ENCODE results near the gene GIPC1. TPM values are rescaled to one million over a fixed set of nuclear protein-coding genes. Genes with fewer than 3 reads are reported as not detected.

GIPC1 gene
- polyA plus RNA-seq, 1 of the 3 experiments (the other 2 are of a cell fraction), result 144 TPM

DNA sequence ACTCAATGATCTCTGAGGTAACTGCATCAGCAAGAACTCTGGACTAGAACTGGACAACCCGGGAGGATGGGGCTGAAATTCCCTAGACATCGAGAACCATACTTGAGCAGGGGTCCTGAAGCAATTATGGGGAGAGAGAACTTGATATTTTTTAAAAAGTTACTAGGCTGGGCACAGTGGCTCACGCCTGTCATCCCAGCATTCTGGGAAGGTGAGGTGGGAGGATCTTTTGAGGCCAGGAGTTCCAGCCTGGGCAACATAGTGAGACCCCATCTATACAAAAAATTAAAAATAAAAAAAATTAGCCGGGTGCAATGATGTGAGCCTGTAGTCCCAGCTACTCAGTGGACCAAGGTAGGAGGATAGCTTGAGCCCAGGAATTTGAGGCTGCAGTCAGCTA is 24.6 kb upstream of the GIPC1 start:
- Histone ChIP-seq H3K79me2 (ENCODE audit: insufficient read depth) (peaks cover 26% of the 10 kb centered on the region), H3K27ac (ENCODE audit: low read depth in 2 of 2, low read length in 1 of 2) (peak overlapping the region in 1 of 2 experiments; percentile 95; a peak in 2 of 4 replicates), H3K9ac (peak overlapping the region; percentile 52), H3K36me3 (replicated peaks in 1 of 2; ENCODE audit: control insufficient read depth in 1 of 2, insufficient read depth in 2 of 2, low read length in 1 of 2) (peaks cover 8 to 11% of the 10 kb centered on the region in 2 experiments), H2AFZ (ENCODE audit: low read depth) (no peak overlapping the region), H3K4me1 (ENCODE audit: control insufficient read depth in 1 of 2, insufficient read depth in 2 of 2, low read depth in 1 of 2, low read length in 1 of 2) (peaks cover 19 to 36% of the 10 kb centered on the region in 2 experiments; a peak in 3 of 4 replicates), H3K4me3 (ENCODE audit: low read depth in 2 of 2, low read length in 1 of 2) (no peak overlapping the region), H4K20me1 (ENCODE audit: insufficient read depth) (peaks cover 21% of the 10 kb centered on the region), H3K27me3 (ENCODE audit: insufficient read depth) (no peaks in the 10 kb centered on the region), H3F3A (replicated peaks; ENCODE audit: insufficient read depth) (peaks cover 30% of the 10 kb centered on the region), H3K9me3 (no peaks in the 10 kb centered on the region), H3K9me2 (no peaks in the 10 kb centered on the region), H3K4me2 (peak overlapping the region; percentile 50)
- no peak for DNase-seq
- POLR2A ChIA-PET, result interaction anchor here (0.7 kb wide), 1 partner anchor 55 kb away, joined by 3 read pairs; no protein-coding TSS in a partner anchor
- 80% methylated on average over 4 of the region's 4 CpGs for WGBS (ENCODE audit: low lambda C conversion rate)
- no peak for TF ChIP-seq GABPA (IDR thresholded peaks at IDR 0.05; ENCODE audit: low read depth)
- no peak for TF ChIP-seq RCOR1 (IDR thresholded peaks at IDR 0.05; ENCODE audit: low read length)
- TF ChIP-seq, protein P1, sequence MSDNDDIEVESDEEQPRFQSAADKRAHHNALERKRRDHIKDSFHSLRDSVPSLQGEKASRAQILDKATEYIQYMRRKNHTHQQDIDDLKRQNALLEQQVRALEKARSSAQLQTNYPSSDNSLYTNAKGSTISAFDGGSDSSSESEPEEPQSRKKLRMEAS (IDR thresholded peaks at IDR 0.05; ENCODE audit: low read depth), result no peak
- TF ChIP-seq RFX5 (IDR thresholded peaks at IDR 0.05; ENCODE audit: low read length), result no peak
- TF ChIP-seq TAF1 (IDR thresholded peaks at IDR 0.05; ENCODE audit: borderline replicate concordance, low read depth, low read length), result no peak
- TF ChIP-seq POLR2AphosphoS5 (IDR thresholded peaks at IDR 0.05; ENCODE audit: low read depth, low read length), result no peak
- TF ChIP-seq, protein P2, sequence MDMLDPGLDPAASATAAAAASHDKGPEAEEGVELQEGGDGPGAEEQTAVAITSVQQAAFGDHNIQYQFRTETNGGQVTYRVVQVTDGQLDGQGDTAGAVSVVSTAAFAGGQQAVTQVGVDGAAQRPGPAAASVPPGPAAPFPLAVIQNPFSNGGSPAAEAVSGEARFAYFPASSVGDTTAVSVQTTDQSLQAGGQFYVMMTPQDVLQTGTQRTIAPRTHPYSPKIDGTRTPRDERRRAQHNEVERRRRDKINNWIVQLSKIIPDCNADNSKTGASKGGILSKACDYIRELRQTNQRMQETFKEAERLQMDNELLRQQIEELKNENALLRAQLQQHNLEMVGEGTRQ (IDR thresholded peaks at IDR 0.05; ENCODE audit: borderline replicate concordance, low read depth, low read length), result no peak
- TF ChIP-seq GATA2 (CRISPR knock-in tag; IDR thresholded peaks at IDR 0.05), result no peak
- CTCF ChIA-PET, result no interaction called here

DNA sequence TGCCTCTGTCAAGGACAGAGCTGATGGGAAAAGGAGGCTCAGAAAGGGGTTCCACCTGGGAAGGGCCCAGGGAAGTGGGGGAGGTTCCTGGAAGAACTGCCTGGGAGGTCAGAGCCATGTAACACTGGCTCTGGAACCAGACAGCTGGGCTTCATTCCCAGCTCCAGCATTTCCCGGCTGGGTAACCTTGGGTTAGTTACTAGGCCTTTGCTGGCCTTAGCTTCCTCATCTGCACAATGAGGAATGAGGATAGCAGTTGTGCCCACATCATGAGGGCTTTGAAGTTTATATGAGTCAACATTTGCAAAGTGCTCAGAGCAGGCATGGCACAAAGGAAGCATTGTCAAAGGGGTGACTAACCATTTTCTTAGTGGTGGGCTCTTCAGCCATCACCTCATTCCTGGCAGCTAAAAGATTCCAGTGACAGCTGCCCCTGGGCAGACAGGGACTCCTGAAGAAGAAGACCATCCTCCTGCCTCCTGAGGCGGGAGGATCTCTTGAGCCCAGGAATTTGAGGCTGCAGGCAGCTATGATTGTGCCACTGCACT is 24.0 kb upstream of the GIPC1 start:
- peak overlapping the region; percentile 67 for H3K4me2 ChIP-seq
- DNase-seq, result no peak
- 17% methylated on average over 1 of the region's 2 CpGs for WGBS (ENCODE audit: low lambda C conversion rate)
- no peaks in the 10 kb centered on the region for H3K9me3 ChIP-seq
- no peaks in the 10 kb centered on the region for H3K9me2 ChIP-seq
- peaks cover 30% of the 10 kb centered on the region for H3F3A ChIP-seq (replicated peaks; ENCODE audit: insufficient read depth)
- H2AFZ ChIP-seq (ENCODE audit: low read depth), result peak overlapping the region; percentile 48; the same call in 1 of the 2 replicates
- peaks cover 32% of the 10 kb centered on the region for H3K79me2 ChIP-seq (ENCODE audit: insufficient read depth)
- H3K27me3 ChIP-seq (ENCODE audit: insufficient read depth), result no peaks in the 10 kb centered on the region
- peak overlapping the region; percentile 54 for H3K9ac ChIP-seq
- no peak overlapping the region for H3K4me3 ChIP-seq (ENCODE audit: low read depth in 2 of 2, low read length in 1 of 2)
- peaks cover 24 to 41% of the 10 kb centered on the region in 2 experiments; a peak in 3 of 4 replicates for H3K4me1 ChIP-seq (ENCODE audit: control insufficient read depth in 1 of 2, insufficient read depth in 2 of 2, low read depth in 1 of 2, low read length in 1 of 2)
- peaks cover 27% of the 10 kb centered on the region for H4K20me1 ChIP-seq (ENCODE audit: insufficient read depth)
- POLR2A ChIA-PET, result no interaction called here
- H3K36me3 ChIP-seq (replicated peaks in 1 of 2; ENCODE audit: control insufficient read depth in 1 of 2, insufficient read depth in 2 of 2, low read length in 1 of 2), result peaks cover 14 to 17% of the 10 kb centered on the region in 2 experiments
- CTCF ChIA-PET, result no interaction called here
- peak overlapping the region in 1 of 2 experiments; percentile 95; a peak in 3 of 4 replicates for H3K27ac ChIP-seq (ENCODE audit: low read depth in 2 of 2, low read length in 1 of 2)
- TF ChIP-seq NRF1 (IDR thresholded peaks at IDR 0.05; ENCODE audit: low read depth, low read length), result no peak
- TF ChIP-seq POLR2AphosphoS5 (IDR thresholded peaks at IDR 0.05; ENCODE audit: low read depth, low read length), result peak; percentile 53; the same call in 1 of the 2 replicates
- peak in 1 of 2 experiments; percentile 67; a peak in 1 of 4 replicates for TF ChIP-seq EP300 (IDR thresholded peaks at IDR 0.05; ENCODE audit: borderline replicate concordance in 1 of 2, low read depth in 1 of 2, low read length in 1 of 2)
- TF ChIP-seq GABPA (IDR thresholded peaks at IDR 0.05; ENCODE audit: low read depth), result no peak
- TF ChIP-seq, protein P3, sequence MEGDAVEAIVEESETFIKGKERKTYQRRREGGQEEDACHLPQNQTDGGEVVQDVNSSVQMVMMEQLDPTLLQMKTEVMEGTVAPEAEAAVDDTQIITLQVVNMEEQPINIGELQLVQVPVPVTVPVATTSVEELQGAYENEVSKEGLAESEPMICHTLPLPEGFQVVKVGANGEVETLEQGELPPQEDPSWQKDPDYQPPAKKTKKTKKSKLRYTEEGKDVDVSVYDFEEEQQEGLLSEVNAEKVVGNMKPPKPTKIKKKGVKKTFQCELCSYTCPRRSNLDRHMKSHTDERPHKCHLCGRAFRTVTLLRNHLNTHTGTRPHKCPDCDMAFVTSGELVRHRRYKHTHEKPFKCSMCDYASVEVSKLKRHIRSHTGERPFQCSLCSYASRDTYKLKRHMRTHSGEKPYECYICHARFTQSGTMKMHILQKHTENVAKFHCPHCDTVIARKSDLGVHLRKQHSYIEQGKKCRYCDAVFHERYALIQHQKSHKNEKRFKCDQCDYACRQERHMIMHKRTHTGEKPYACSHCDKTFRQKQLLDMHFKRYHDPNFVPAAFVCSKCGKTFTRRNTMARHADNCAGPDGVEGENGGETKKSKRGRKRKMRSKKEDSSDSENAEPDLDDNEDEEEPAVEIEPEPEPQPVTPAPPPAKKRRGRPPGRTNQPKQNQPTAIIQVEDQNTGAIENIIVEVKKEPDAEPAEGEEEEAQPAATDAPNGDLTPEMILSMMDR (IDR thresholded peaks at IDR 0.05), result no peak
- TF ChIP-seq TCF12 (IDR thresholded peaks at IDR 0.05), result peak; percentile 79
- no peak for TF ChIP-seq FOXM1 (IDR thresholded peaks at IDR 0.05; ENCODE audit: low read depth)
- TF ChIP-seq RFX5 (IDR thresholded peaks at IDR 0.05; ENCODE audit: low read length), result no peak
- TF ChIP-seq, protein P4, sequence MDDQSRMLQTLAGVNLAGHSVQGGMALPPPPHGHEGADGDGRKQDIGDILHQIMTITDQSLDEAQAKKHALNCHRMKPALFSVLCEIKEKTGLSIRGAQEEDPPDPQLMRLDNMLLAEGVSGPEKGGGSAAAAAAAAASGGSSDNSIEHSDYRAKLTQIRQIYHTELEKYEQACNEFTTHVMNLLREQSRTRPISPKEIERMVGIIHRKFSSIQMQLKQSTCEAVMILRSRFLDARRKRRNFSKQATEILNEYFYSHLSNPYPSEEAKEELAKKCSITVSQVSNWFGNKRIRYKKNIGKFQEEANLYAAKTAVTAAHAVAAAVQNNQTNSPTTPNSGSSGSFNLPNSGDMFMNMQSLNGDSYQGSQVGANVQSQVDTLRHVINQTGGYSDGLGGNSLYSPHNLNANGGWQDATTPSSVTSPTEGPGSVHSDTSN (IDR thresholded peaks at IDR 0.05), result peak; percentile 76
- TF ChIP-seq JUND (IDR thresholded peaks at IDR 0.05), result peak; percentile 80; the same call in 1 of the 2 replicates
- peak; percentile 12; the same call in 1 of the 2 replicates for TF ChIP-seq TEAD4 (IDR thresholded peaks at IDR 0.05; ENCODE audit: borderline replicate concordance, insufficient read depth)
- TF ChIP-seq, protein P5, sequence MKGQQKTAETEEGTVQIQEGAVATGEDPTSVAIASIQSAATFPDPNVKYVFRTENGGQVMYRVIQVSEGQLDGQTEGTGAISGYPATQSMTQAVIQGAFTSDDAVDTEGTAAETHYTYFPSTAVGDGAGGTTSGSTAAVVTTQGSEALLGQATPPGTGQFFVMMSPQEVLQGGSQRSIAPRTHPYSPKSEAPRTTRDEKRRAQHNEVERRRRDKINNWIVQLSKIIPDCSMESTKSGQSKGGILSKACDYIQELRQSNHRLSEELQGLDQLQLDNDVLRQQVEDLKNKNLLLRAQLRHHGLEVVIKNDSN (IDR thresholded peaks at IDR 0.05; ENCODE audit: borderline replicate concordance, low read depth), result no peak
- no peak for TF ChIP-seq RAD21 (IDR thresholded peaks at IDR 0.05; ENCODE audit: low read length)
- TF ChIP-seq TAF1 (IDR thresholded peaks at IDR 0.05; ENCODE audit: borderline replicate concordance, low read depth, low read length), result no peak
- peak; percentile 65; the same call in 1 of the 2 replicates for TF ChIP-seq FOSL2 (IDR thresholded peaks at IDR 0.05; ENCODE audit: borderline replicate concordance, low read depth)
- TF ChIP-seq, protein P6, sequence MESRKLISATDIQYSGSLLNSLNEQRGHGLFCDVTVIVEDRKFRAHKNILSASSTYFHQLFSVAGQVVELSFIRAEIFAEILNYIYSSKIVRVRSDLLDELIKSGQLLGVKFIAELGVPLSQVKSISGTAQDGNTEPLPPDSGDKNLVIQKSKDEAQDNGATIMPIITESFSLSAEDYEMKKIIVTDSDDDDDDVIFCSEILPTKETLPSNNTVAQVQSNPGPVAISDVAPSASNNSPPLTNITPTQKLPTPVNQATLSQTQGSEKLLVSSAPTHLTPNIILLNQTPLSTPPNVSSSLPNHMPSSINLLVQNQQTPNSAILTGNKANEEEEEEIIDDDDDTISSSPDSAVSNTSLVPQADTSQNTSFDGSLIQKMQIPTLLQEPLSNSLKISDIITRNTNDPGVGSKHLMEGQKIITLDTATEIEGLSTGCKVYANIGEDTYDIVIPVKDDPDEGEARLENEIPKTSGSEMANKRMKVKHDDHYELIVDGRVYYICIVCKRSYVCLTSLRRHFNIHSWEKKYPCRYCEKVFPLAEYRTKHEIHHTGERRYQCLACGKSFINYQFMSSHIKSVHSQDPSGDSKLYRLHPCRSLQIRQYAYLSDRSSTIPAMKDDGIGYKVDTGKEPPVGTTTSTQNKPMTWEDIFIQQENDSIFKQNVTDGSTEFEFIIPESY (IDR thresholded peaks at IDR 0.05; ENCODE audit: borderline replicate concordance, low read depth), result 0 out of 2 replicates have a peak, but pooled peaks have one; percentile 19
